Stimulated activated effector memory CD8-positive, alpha-beta T cell treated with anti-CD3 and anti-CD28 coated beads, Interleukin-12 subunit alpha, Interleukin-12 subunit beta, amount 100 ng/mL, for 72 hours (primary cell): ENCODE measurements around the gene PHGDH.
"Not testable (repeated sequence)": the region's sequence is repeated elsewhere in the genome, so short reads cannot be mapped to it uniquely, and the experiment has no call there.

Experiments
- ATAC-seq: fragments of 150-1000 bp; cut with Tn5 transposase; 2 replicates; pipeline ENCODE4 v1.10.0; 2021
- DNase-seq, 2 donors: peaks; one replicate each; pipeline ENCODE4 v3.0.0; 2021 to 2022; ENCODE audit warnings: low spot score in 2 of 2
- H3K27ac Mint-ChIP-seq: one replicate; pipeline ENCODE4 v1.8.0; 2022; ENCODE audit warnings: mild to moderate bottlenecking, mixed read lengths
- H3K36me3 Mint-ChIP-seq: one replicate; pipeline ENCODE4 v1.8.0; 2022; ENCODE audit warnings: mild to moderate bottlenecking, mixed read lengths
- H3K4me1 Mint-ChIP-seq: one replicate; pipeline ENCODE4 v1.8.0; 2022; ENCODE audit warnings: mixed read lengths
- H3K4me3 Mint-ChIP-seq: one replicate; pipeline ENCODE4 v1.8.0; 2022; ENCODE audit warnings: mild to moderate bottlenecking, mixed read lengths
- H3K9me3 Mint-ChIP-seq: one replicate; pipeline ENCODE4 v1.8.0; 2022; ENCODE audit warnings: mixed read lengths

PHGDH gene

DNA sequence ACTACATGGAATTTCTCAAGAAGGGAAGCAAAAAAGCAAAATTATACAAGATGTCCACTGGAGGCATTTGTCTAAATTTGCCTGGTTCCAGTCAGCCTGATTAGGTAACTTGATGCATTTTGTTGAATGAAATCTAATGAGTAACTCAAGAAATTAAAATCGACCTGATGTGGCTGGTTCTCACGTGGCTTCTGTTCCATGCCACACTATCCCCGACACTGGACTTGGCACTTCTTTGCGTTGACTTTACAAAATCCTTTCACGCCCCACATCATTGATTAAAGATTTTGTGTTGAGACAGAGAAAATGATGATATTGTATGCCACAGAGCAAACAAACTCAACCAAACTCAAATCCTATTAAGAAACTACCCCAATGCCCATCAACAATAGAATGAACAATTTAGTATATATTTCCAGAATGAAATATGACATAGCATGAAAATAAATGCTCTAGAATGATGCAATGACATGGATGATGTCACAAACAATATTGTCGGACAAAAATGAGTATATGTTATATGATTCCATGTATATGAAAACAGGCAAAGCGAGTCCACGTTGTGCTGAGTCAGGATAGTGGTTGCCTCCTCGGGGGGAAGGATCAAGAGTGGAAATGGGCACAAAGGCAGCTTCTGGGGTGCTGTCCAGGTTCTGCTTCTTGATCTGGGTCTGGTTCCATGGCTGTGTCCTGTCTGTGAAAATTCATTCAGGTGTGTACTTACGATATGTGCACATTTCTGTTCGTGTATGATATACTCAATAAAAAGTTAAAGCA is 69.9 kb downstream of the PHGDH start:
- H3K36me3 Mint-ChIP-seq = no peaks in the 10 kb centered on the region
- peaks cover 13% of the 10 kb centered on the region for H3K4me1 Mint-ChIP-seq
- no peak overlapping the region for H3K4me3 Mint-ChIP-seq
- H3K27ac Mint-ChIP-seq = no peak overlapping the region
- ATAC-seq (no peak), DNase-seq (no peak)
- no peaks in the 10 kb centered on the region for H3K9me3 Mint-ChIP-seq

DNA sequence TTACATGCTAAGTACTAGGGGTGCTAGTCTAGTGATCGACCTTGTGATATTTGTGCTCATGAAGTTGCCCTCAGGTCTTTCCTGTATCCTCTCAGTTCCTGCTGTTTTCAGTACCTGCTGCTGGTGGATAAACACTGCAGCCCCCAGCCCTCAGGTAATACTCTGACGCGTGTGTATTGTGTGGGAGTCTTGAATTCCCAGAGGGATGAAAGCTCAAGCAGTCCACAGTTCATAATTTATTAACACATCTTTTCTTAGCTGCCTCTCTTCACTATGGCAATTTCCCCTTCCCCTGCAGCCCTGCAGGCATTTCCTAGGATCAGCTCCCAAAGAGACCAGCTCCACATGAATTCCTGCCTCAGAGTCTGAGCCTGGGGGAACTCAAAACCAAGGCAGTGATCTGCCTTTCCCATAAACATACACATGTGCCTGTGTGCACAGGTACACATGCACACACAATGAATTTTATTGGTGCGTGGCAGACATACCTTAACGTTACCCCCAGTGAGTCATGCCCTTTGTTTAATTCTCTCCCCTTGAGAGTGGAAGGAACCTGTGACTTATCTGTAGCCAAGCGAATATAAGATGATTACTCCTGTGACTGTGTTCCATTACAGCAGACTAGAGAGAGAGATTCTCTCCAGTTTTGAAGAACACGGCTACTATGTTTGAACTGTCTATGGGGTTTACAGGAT is 71.0 kb downstream of the PHGDH start:
- ATAC-seq (peak; percentile 40), DNase-seq (no peak)

DNA sequence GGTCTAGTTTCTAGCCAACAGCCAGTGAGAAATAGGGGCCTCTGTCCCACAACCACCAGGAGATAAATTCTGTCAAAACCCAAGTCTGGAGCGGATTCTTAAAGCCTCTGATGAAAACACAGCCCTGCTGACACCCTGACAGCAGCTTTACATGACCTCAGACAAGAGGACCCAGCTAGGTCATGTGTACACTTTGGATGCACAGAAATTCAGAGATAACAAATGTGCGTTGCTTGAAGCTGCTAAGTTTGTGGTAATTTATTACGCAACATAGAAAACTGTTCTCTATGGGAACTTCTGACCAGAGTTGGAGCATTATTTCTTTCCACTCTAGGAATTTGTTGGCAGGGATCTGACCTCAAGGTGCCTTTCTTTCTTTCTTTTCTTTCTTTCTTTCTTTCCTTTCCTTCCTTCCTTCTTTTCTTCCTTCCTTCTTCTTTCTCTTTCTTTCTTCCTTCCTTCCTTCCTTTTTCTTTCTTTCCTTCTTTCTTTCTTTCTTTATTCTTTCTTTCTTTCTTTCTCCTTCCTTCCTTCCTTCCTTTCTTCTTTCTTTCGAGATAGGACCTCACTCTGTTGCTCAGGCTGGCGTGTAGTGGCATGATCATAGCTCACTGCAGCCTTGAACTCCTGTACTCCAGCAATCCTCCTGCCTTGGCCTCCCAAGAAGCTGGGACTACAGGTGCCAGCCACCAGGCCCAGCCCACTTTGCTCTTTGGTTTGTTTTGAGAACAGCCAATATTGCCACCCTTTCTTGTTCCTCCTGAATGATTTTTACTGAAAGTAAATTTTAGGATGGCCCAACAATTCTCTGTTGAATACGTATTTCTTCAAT is 71.8 kb downstream of the PHGDH start:
- H3K36me3 Mint-ChIP-seq = no peaks in the 10 kb centered on the region
- peaks cover 13% of the 10 kb centered on the region for H3K4me1 Mint-ChIP-seq
- no peak overlapping the region for H3K27ac Mint-ChIP-seq
- H3K4me3 Mint-ChIP-seq = no peak overlapping the region
- ATAC-seq = no peak
- no peaks in the 10 kb centered on the region for H3K9me3 Mint-ChIP-seq
- DNase-seq = no peak

More for the DNA sequence above, 71.0 kb downstream of the PHGDH start:
- Mint-ChIP-seq H3K27ac (no peak overlapping the region), H3K9me3 (no peaks in the 10 kb centered on the region), H3K36me3 (no peaks in the 10 kb centered on the region), H3K4me1 (peaks cover 13% of the 10 kb centered on the region), H3K4me3 (no peak overlapping the region)

DNA sequence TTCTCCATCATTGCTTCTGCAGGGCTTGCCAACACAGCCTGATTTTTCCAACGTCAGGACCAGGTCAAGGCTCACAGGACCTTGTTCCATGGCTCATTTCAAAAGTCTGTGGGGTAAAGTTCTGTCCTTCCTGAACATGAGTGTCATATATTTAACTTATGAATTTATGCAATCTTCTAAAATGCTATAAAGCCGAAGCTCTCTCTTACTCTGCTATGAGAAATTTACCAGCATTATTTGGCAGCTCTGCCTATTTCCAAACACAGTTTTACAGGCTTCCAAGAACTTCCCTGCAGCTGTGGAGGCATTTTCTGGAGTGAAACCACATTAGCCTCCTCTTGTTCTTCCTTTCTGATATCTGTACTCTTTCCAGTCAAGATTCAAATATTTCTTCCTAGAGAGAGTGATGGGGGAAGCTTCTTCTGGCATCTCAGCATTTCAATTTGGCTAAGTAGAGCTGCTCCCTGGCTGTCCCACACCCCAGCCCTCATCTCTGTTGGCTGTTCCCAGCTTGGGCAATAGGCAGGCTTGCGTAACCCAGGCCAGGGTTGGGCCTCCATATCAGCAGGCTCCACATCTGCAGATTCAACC is 72.6 kb downstream of the PHGDH start:
- peaks cover 13% of the 10 kb centered on the region for H3K4me1 Mint-ChIP-seq
- ATAC-seq = no peak
- no peak overlapping the region for H3K27ac Mint-ChIP-seq
- no peaks in the 10 kb centered on the region for H3K9me3 Mint-ChIP-seq
- no peaks in the 10 kb centered on the region for H3K36me3 Mint-ChIP-seq
- DNase-seq = no peak
- H3K4me3 Mint-ChIP-seq = no peak overlapping the region

DNA sequence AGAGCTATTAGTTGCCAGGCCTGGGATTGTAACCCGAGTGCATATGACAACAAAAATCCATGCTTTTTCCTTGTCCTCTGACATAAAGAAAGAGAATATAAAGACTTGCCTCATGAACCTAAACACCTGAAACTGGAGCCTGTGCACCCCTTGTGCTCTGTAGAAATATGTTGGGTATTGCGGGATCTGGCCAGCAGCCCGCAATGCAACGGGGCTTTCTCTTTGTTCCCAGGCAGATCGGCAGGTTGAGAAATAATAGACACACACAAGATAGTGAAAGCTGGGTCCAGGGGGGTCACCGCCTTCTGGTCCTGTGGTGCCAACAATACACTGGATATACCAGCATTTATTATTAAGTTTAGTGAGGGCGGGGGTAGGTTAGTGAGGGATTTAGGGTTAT is 74.3 kb downstream of the PHGDH start:
- H3K27ac Mint-ChIP-seq, H3K36me3 Mint-ChIP-seq, DNase-seq, H3K4me3 Mint-ChIP-seq, H3K9me3 Mint-ChIP-seq, ATAC-seq: not testable (repeated sequence)
- peaks cover 13% of the 10 kb centered on the region for H3K4me1 Mint-ChIP-seq

DNA sequence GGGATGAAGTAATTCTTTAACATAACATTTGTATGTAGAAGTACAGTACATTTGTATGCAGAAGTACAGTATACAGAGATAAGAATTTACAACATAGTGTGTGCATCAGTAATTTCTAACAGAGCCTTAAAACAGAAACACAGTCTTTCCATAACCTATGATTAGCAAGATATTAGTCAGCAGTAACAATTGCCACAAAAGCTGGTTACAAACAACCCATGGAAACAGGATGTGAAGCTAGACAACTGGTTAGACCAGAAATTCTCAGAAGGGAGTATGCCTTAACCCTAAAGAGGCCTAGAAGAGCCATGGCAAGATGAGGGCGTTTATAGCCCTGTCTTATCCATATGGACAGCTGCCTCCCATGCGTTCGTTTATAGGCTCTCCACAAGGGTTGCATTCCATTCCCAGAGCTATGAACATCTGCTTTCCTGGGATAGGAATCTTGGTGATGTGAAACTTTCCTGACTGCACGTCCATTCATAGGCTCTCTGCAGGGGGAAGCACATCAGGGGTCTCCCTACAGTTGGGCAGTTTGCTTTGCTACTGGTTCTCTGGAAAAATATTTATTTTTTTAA is 74.8 kb downstream of the PHGDH start:
- not testable (repeated sequence) for DNase-seq, H3K9me3 Mint-ChIP-seq, ATAC-seq, H3K36me3 Mint-ChIP-seq, H3K4me3 Mint-ChIP-seq, H3K27ac Mint-ChIP-seq
- H3K4me1 Mint-ChIP-seq = peaks cover 13% of the 10 kb centered on the region

DNA sequence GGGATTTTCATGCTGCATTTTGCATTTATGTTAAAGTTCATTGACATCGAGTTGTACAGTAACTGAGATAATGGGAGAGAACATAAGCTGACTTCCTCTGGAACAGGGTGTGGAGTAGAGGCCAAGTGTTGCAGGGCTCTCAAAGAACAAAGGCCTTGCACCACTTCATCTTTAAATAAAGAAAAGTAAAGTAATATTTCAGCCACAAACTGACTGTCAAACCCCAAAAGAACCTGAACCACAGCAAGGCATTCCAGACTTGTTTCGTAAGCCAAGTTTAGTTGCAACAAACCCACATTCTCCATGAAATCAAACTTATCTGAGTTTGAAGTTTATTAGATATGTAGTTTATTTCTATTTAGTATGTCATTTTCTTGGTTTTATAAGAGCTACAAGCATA is 76.0 kb downstream of the PHGDH start:
- H3K9me3 Mint-ChIP-seq = no peaks in the 10 kb centered on the region
- no peak overlapping the region for H3K27ac Mint-ChIP-seq
- no peak overlapping the region for H3K4me3 Mint-ChIP-seq
- H3K36me3 Mint-ChIP-seq = no peaks in the 10 kb centered on the region
- H3K4me1 Mint-ChIP-seq = peaks cover 13% of the 10 kb centered on the region
- DNase-seq (no peak), ATAC-seq (no peak)

DNA sequence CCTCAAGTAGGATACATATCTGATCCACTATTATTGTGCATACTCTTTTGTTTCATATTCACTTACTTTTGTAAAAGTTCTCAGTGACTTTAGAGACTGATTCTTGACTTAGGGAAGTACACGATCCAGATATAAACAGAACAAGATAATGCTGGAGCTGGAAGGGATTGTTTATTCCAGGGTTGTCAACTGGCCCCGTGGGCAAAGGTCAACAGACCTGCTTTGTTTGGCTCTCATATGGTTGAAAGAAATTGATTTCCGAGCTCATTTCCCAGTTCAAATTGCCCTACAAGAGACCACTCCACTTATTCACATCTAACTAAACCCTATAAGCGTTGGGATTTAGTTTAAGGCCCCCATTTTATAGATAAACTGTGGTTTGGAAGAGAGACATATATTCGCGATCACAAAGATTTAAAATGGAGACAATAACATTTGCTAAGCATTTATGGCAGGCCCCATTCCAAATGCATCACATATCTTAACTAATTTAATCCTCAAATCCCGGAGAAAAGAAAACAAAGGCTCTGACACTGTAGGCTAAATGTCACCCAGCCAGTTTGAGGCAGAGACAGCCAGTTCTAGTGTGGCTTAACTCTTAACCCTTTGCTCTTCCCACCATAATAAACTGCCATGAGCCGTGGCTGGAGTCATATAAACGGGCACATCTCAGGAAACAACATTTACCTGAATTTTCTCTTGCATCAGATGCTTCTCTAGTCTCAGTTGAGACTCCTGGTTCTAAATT is 78.9 kb downstream of the PHGDH start:
- peaks cover 7% of the 10 kb centered on the region for H3K4me1 Mint-ChIP-seq
- no peak for DNase-seq
- ATAC-seq = no peak
- no peak overlapping the region for H3K27ac Mint-ChIP-seq
- H3K36me3 Mint-ChIP-seq = no peaks in the 10 kb centered on the region
- H3K4me3 Mint-ChIP-seq = no peak overlapping the region
- no peaks in the 10 kb centered on the region for H3K9me3 Mint-ChIP-seq

DNA sequence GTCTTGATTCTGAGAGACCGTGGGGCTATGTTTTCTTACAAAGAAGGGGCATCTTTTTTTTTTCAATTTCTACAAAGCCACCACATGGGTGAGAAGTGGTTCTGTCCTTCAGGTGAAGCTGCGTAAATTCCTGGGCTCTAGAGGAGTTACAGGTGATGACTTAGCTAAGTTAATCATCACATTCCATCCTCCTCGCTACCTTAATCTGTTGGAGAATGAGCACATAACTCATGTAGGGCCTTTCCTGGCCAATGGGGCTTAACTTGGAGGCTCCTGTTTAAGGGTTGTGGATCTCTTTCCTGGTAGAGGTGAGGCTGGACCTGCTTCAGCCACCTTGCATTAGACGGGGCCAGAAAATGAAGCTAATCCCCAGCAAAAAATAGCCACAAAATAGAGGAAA is 79.6 kb downstream of the PHGDH start:
- ATAC-seq (no peak), DNase-seq (no peak)
- Mint-ChIP-seq H3K4me3 (no peak overlapping the region), H3K4me1 (peaks cover 2% of the 10 kb centered on the region), H3K36me3 (no peaks in the 10 kb centered on the region), H3K9me3 (no peaks in the 10 kb centered on the region), H3K27ac (no peak overlapping the region)
